Measurements from ENCODE around the gene BIRC3.

DNA sequence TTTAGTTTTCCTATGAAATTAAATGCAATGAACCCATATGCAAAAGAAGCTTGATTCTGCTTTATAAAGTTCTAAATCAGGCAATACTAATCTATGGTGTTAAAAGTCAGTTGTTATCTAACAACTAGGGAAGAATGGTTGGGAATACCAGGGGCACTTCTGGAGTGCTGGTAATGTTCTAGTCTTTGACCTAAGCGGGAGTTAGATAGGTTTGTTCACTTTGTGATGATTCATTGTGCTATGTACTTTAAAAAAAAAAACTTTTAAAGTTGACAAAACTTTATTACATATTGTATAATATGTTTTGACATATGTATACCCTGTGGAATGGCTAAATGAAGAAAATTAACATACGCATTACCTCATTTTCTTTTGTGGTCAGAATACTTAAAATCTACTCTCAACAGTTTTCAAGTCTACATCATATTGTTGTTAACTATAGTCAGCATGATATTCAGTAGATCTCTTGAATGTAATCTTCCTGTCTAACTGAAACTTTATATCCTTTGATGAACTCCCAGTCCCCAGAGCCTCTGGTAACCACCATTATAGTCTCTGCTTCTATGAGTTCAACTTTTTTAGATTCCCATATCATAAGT, 69.0 kb downstream of the BIRC3 start:
- TF ChIP-seq, protein P1, sequence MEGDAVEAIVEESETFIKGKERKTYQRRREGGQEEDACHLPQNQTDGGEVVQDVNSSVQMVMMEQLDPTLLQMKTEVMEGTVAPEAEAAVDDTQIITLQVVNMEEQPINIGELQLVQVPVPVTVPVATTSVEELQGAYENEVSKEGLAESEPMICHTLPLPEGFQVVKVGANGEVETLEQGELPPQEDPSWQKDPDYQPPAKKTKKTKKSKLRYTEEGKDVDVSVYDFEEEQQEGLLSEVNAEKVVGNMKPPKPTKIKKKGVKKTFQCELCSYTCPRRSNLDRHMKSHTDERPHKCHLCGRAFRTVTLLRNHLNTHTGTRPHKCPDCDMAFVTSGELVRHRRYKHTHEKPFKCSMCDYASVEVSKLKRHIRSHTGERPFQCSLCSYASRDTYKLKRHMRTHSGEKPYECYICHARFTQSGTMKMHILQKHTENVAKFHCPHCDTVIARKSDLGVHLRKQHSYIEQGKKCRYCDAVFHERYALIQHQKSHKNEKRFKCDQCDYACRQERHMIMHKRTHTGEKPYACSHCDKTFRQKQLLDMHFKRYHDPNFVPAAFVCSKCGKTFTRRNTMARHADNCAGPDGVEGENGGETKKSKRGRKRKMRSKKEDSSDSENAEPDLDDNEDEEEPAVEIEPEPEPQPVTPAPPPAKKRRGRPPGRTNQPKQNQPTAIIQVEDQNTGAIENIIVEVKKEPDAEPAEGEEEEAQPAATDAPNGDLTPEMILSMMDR (IDR thresholded peaks at IDR 0.05): no peak
- no peak for TF ChIP-seq POLR2A (IDR thresholded peaks at IDR 0.05)

Data from testis (tissue), 2 donors.